SU-DHL-6 (cell line): ENCODE measurements around the gene CFAP68.

Experiments used
- CTCF ChIP-seq: fragments of 200-600 bp; sonication (generic); IDR thresholded peaks from one replicate; pipeline ENCODE4 v1.5.1; 2017; ENCODE audit warnings: antibody characterized with exemption, mild to moderate bottlenecking, low read length, moderate library complexity; ENCODE audit not compliant: insufficient read depth, poor library complexity, severe bottlenecking
- EZH2phosphoT487 ChIP-seq: fragments of 200-600 bp; sonication (generic), shearing (Covaris generic); conservative IDR thresholded peaks from 2 replicates; pipeline ENCODE4 v1.6.1; 2018; ENCODE audit warnings: mild to moderate bottlenecking, antibody characterized with exemption, low read length, moderate library complexity, mixed read lengths

DNA sequence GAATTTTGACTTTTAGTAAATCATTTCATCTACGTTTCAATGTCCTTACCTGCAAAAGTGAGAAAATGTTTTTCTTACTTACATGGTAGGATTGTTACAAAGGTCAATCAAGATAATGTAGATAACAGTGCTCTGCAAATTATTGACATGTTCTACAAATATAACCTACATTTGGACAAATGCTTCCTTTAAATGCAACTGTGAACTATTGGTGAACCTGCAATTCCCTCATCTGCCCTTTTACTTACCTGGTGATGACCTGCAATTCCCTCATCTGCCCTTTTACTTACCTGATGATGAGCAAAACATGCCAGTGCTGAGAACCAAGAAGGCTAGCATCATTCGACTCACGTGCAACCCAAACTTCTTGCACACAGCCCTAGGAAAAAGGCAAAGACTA lies 19.1 kb upstream of the CFAP68 start:
- TF ChIP-seq CTCF, result no peak
- TF ChIP-seq EZH2phosphoT487, result no peak
